Right lobe of liver (tissue), 6 donors: ENCODE results near the gene GREB1. TPM values are rescaled to one million over a fixed set of nuclear protein-coding genes. Genes with fewer than 3 reads are reported as not detected.

Source experiments
- ATAC-seq, 4 donors: fragments of 200-7000 bp; cut with Tn5 transposase; one replicate each; pipeline ENCODE4 v1.9.1; 2020; ENCODE audit warnings: mild to moderate bottlenecking in 4 of 4, moderate library complexity in 4 of 4
- DNase-seq, 3 donors: peaks; one replicate each; pipeline ENCODE4 v3.0.0-alpha.2; 2020
- H3K27ac ChIP-seq, 3 donors: fragments of 200-600 bp; one replicate each; pipeline ENCODE4 v1.8.0; 2022
- H3K27me3 ChIP-seq, 2 donors: fragments of 200-600 bp; one replicate each; pipeline ENCODE4 v1.8.0; 2022
- H3K36me3 ChIP-seq, 4 donors: fragments of 200-600 bp; sonication (generic) in 1 of 4; one replicate each; pipeline versions ENCODE4 v1.5.1 to v1.8.0; 2017 to 2022; ENCODE audit warnings: control low read depth in 1 of 4
- H3K4me1 ChIP-seq, 4 donors: fragments of 200-600 bp; sonication (generic) in 1 of 4; one replicate each; pipeline versions ENCODE4 v1.5.1 to v1.8.0; 2017 to 2022; ENCODE audit warnings: control low read depth in 1 of 4
- H3K4me3 ChIP-seq, 3 donors: fragments of 200-600 bp; one replicate each; pipeline ENCODE4 v1.8.0; 2022
- H3K9me3 ChIP-seq, 4 donors: fragments of 200-600 bp; sonication (generic) in 1 of 4; one replicate each; pipeline versions ENCODE4 v1.5.1 to v1.8.0; 2017 to 2022; ENCODE audit warnings: control low read depth in 1 of 4
- POLR2A ChIP-seq: fragments of 450-650 bp; IDR thresholded peaks from one replicate; pipeline ENCODE4 v1.6.1; 2017; ENCODE audit warnings: antibody characterized with exemption, mild to moderate bottlenecking
- WGBS: methylation state at CpG from one replicate; pipeline ENCODE4 v1.1.6; 2018; ENCODE audit warnings: low coverage, low lambda C conversion rate; ENCODE audit not compliant: insufficient coverage; ENCODE audit errors: missing lambda C conversion rate; 5-methylcytosine and 5-hydroxymethylcytosine counted together
- intact Hi-C, 2 donors: fragments of 100-400 bp; cut with DNase I; formaldehyde crosslinking; loops; one replicate each; pipeline versions ENCODE4 v1.11.2 to v1.14.1; 2022
- total RNA-seq, 6 experiments: library from RNA; depleted of rRNA in 2 of 6; stranded (reverse); fragments of >200 nt in 2 of 6; fragmentation: NEBNext Ultra II Directional in 3 of 6; extraction: Animal tissue kit (Norgen Biotek cat#: 25700) in 3 of 6; gene quantifications; one replicate each; pipeline versions ENCODE4 v1.1.0 to v1.2.4, GENCODE V29; 2016 to 2023
- TF ChIP-seq, protein P1 (sequence below), 4 donors: fragments of 200-600 bp in 3 of 4; fragments of 450-650 bp in 1 of 4; IDR thresholded peaks; one replicate each; pipeline versions ENCODE4 v1.5.1 to v1.8.0; 2016 to 2022; ENCODE audit warnings: antibody characterized with exemption in 4 of 4, mild to moderate bottlenecking in 2 of 4
- donor health status: DM: no; HTN: yes; CAD: no.
- donor health status: DM: no; HTN: no; CAD: no.
- donor health status: DM: no; HTN: no; CAD: no.
- donor health status: DM: no; HTN: yes; CAD: no.
- donor health status: DM: no; HTN: yes; CAD: no.

GREB1 gene
- total RNA-seq, 6 experiments from 2014 or later = 1.6 to 19.5 (median 6.5) TPM

DNA sequence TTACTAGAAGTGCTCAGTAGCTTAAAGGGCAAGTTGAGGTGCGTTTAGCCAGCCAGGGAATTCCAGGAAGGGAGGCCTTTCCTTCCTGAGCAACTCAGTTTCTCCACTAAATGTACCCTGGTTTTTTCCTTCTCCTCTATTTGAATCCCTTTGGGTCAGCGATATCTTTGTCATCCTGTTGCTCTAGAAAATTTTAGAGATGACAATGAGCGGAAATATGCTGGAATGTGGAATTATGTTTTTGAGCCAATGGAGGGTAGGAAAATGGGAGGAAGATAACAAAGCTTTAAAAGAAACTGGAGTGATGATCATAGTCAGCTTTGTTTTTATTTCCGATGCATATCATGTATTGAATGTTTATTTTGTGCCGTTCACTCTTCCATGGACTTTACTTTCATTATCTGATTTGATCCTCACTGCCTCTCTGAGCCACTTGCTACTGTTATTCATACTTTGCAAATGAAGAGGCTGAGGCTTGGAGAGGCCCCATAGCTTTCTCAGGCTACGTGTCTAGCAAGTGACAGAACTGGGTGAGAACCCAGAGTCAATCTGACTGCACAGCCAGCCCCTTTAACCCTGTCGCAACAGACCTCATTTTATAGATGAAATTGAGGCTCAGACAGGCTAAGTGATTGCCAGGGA, 68.8 kb downstream of the GREB1 start:
- Histone ChIP-seq H3K27ac (no peak overlapping the region), H3K9me3 (no peaks in the 10 kb centered on the region), H3K27me3 (no peaks in the 10 kb centered on the region), H3K4me1 (no peaks in the 10 kb centered on the region), H3K4me3 (no peak overlapping the region), H3K36me3 (no peaks in the 10 kb centered on the region)
- intact Hi-C loops = no loop called here
- TF ChIP-seq, protein P1, sequence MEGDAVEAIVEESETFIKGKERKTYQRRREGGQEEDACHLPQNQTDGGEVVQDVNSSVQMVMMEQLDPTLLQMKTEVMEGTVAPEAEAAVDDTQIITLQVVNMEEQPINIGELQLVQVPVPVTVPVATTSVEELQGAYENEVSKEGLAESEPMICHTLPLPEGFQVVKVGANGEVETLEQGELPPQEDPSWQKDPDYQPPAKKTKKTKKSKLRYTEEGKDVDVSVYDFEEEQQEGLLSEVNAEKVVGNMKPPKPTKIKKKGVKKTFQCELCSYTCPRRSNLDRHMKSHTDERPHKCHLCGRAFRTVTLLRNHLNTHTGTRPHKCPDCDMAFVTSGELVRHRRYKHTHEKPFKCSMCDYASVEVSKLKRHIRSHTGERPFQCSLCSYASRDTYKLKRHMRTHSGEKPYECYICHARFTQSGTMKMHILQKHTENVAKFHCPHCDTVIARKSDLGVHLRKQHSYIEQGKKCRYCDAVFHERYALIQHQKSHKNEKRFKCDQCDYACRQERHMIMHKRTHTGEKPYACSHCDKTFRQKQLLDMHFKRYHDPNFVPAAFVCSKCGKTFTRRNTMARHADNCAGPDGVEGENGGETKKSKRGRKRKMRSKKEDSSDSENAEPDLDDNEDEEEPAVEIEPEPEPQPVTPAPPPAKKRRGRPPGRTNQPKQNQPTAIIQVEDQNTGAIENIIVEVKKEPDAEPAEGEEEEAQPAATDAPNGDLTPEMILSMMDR (IDR thresholded peaks at IDR 0.05) = no peak
- TF ChIP-seq POLR2A = no peak
- ATAC-seq (peak; percentile 23 to 84 (median 41)), DNase-seq (peak in 1 of 3 donors; percentile 1)
- WGBS = 67% methylated on average over 7 of the region's 7 CpGs

DNA sequence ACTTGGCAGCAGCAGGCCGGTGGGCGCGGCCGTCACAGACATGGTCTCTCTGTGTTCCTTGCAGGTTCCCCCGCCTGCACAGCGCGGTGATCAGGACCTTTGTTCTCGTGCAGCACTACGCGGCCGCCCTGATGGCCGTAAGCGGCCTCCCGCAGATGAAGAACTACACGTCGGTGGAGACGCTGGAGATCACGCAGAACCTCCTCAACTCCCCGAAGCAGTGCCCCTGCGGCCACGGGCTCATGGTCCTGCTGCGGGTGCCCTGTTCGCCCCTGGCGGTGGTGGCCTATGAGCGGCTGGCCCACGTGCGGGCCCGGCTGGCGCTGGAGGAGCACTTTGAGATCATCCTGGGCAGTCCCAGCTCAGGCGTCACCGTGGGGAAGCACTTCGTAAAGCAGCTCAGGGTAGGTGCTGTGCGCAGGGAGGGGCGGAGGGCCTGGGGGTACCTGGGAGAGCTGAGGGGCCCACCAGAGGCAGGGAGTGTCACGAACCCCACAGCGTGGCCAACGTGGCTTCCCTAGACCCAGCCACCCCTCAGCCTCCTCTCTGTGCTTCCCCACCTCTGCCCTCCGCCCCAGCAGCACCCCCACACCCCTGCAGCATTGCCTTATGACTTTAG, 76.9 kb downstream of the GREB1 start:
- Histone ChIP-seq H3K4me3 (no peak overlapping the region), H3K4me1 (no peaks in the 10 kb centered on the region), H3K27ac (no peak overlapping the region), H3K9me3 (no peaks in the 10 kb centered on the region), H3K27me3 (no peaks in the 10 kb centered on the region), H3K36me3 (no peaks in the 10 kb centered on the region)
- no CpG with 5 or more reads among the region's 38 CpGs for WGBS
- DNase-seq (no peak), ATAC-seq (peak in 1 of 4 donors; percentile 30)
- intact Hi-C loops = no loop called here
- no peak for TF ChIP-seq POLR2A
- TF ChIP-seq, protein P1 (IDR thresholded peaks at IDR 0.05) = no peak

DNA sequence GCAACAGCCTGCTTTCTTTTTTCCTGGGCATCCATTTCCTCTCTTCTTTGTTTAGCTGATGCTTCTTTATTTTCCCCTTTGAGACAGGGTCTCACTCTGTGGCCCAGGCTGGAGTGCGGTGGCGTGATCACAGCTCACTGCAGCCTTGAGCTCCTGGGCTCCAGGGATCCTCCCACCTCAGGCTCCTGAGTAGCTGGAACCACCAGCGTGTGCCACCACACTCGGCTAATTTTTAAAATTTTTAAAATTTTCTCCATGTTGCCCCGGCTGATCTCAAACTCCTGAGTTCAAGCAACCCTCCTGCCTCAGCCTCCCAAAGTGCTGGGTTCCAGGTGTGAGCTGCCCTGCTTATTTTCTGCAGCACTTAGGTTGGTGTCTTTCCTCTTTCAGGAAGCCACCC, 77.4 kb downstream of the GREB1 start:
- ATAC-seq = no peak
- no peaks in the 10 kb centered on the region for H3K4me1 ChIP-seq
- TF ChIP-seq POLR2A = no peak
- TF ChIP-seq, protein P1 (IDR thresholded peaks at IDR 0.05) = no peak
- no peaks in the 10 kb centered on the region for H3K27me3 ChIP-seq
- H3K4me3 ChIP-seq = no peak overlapping the region
- WGBS = 100% methylated on average over 3 of the region's 5 CpGs
- intact Hi-C loops = no loop called here
- H3K36me3 ChIP-seq = no peaks in the 10 kb centered on the region
- no peak overlapping the region for H3K27ac ChIP-seq
- DNase-seq = no peak
- H3K9me3 ChIP-seq = no peaks in the 10 kb centered on the region

DNA sequence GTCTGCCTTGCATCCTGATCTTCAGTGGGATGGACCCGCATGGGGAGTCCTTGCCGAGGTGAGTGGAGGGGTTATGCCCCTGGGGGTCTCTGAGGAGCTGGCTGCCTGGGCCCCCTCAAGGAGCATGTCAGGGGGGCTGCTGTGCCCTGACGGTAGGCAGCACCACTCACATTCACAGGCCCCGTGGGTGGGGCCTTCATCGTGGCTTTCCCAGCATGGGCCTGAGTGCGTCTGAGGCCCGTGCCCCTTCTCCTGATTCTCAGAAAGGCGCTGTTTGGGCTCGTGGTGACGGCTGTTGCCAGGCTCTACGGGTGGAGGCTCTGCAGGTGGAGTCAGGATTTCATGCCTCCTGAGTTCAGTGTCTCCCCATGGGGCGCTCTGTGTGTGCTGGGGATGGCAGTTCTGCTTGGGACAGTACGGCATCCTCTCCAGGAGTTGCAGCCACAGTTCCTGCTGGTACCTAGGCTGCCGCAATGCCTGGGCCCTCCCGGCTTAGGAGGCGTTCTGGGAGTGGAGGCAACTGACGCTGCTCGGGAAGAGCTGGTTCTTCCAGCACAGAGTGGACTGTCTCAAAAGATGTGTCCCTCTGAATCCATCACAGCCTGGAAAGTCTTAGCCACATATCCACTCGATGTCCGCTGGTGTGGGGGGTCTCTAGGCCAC, 78.8 kb downstream of the GREB1 start:
- no peaks in the 10 kb centered on the region for H3K36me3 ChIP-seq
- TF ChIP-seq, protein P1 (IDR thresholded peaks at IDR 0.05) = no peak
- no peak for TF ChIP-seq POLR2A
- WGBS = 93% methylated on average over 5 of the region's 20 CpGs
- H3K4me1 ChIP-seq = no peaks in the 10 kb centered on the region
- no peaks in the 10 kb centered on the region for H3K9me3 ChIP-seq
- no peak overlapping the region for H3K27ac ChIP-seq
- H3K27me3 ChIP-seq = no peaks in the 10 kb centered on the region
- DNase-seq (no peak), ATAC-seq (no peak)
- intact Hi-C loops = no loop called here
- no peak overlapping the region for H3K4me3 ChIP-seq
